Measurements from ENCODE around the gene ACCSL.

DNA sequence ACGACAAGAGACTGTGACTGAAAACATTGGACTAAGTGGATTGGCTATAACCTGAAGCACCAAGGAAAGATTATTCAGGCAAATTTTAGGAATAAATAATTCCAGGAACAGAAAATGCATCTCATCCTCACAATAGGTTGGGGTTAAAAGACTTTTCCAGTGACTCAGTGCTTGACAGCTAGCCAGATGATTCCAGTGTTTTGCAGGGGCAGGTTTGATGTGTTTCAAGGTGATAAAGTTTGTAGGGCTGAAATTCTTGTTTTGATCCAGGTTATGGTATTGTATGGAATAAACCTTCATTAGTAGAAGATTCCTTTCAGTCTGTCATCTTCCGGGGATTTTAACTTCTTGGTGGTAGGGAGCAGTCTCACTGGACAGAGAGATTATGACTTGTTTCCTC is 50.0 kb downstream of the ACCSL start:
- TF ChIP-seq GLIS3 (CRISPR knock-in tag; IDR thresholded peaks at IDR 0.05): no peak
- TF ChIP-seq, protein P1, sequence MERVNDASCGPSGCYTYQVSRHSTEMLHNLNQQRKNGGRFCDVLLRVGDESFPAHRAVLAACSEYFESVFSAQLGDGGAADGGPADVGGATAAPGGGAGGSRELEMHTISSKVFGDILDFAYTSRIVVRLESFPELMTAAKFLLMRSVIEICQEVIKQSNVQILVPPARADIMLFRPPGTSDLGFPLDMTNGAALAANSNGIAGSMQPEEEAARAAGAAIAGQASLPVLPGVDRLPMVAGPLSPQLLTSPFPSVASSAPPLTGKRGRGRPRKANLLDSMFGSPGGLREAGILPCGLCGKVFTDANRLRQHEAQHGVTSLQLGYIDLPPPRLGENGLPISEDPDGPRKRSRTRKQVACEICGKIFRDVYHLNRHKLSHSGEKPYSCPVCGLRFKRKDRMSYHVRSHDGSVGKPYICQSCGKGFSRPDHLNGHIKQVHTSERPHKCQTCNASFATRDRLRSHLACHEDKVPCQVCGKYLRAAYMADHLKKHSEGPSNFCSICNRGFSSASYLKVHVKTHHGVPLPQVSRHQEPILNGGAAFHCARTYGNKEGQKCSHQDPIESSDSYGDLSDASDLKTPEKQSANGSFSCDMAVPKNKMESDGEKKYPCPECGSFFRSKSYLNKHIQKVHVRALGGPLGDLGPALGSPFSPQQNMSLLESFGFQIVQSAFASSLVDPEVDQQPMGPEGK (CRISPR knock-in tag; IDR thresholded peaks at IDR 0.05; ENCODE audit: borderline replicate concordance): no peak
